Spleen (tissue), 7 donors: Measurements from ENCODE around the gene LAMP2.

Experiments used
- CTCF ChIP-seq, 11 experiments: fragments of 200-600 bp in 7 of 11; fragments of 450-650 bp in 4 of 11; sonication (generic) in 4 of 11; IDR thresholded peaks in 8 of 11; conservative IDR thresholded peaks in 3 of 11; 1 replicate in 7 of 11; 2 replicates in 4 of 11; pipeline versions ENCODE4 v1.4.0 to v1.8.0; 2016 to 2021; ENCODE audit warnings: antibody characterized with exemption in 11 of 11, inconsistent platforms in 4 of 11, mild to moderate bottlenecking in 1 of 11
- POLR2A ChIP-seq, 3 donors: fragments of 450-650 bp; IDR thresholded peaks; one replicate each; pipeline ENCODE4 v1.5.1; 2017; ENCODE audit warnings: antibody characterized with exemption in 3 of 3, mild to moderate bottlenecking in 1 of 3
- POLR2AphosphoS5 ChIP-seq, 3 donors: sonication (generic); formaldehyde crosslinking; IDR thresholded peaks; one replicate each; pipeline ENCODE4 v1.5.1; 2017; ENCODE audit warnings: antibody characterized with exemption in 3 of 3
- donor health status: DM: no; HTN: no; CAD: no; lungs with moderate emphysema.
- donor health status: DM: no; HTN: no; CAD: no.
- donor health status: DM: no; HTN: no; CAD: no.

- no peak for TF ChIP-seq CTCF (IDR thresholded peaks at IDR 0.05 in 8 of 11, conservative IDR thresholded peaks at IDR 0.05 in 3 of 11)
- no peak for TF ChIP-seq POLR2A (IDR thresholded peaks at IDR 0.05)
- TF ChIP-seq POLR2AphosphoS5 (IDR thresholded peaks at IDR 0.05), result no peak
Observed at GRCh38 chrX:120439921-120440320, 29.2 kb downstream of the LAMP2 start.
